A673 (cell line): ENCODE data around the gene PRKCB.

ENCODE experiments used
- CTCF ChIP-seq: fragments of 300-800, 200-600 bp; sonication (generic); conservative IDR thresholded peaks from 2 replicates; pipeline ENCODE4 v1.5.1; 2017; ENCODE audit warnings: low read depth, mild to moderate bottlenecking, antibody characterized with exemption, low read length, moderate library complexity, mixed read lengths
- EZH2 ChIP-seq: fragments of 200-600 bp; sonication (generic); IDR thresholded peaks from 2 replicates; pipeline ENCODE4 v1.6.1; 2017; ENCODE audit warnings: borderline replicate concordance, low read depth, mild to moderate bottlenecking, mixed read lengths, antibody characterized with exemption, low read length; ENCODE audit not compliant: poor library complexity, severe bottlenecking

- TF ChIP-seq EZH2 (no peak), CTCF (no peak)
Measured at GRCh38 chr16:24139282-24139681, 303.5 kb downstream of the PRKCB start.
